HG03520 (cell line): Measurements from ENCODE around the gene SETD4.
A peak's percentile ranks its signal among the peaks of the same experiment; 100 is the strongest.
"Not testable (repeated sequence)": the region's sequence is repeated elsewhere in the genome, so short reads cannot be mapped to it uniquely, and the experiment has no call there.

Experiments used
- ATAC-seq: cut with Tn5 transposase; IDR thresholded peaks from one replicate; pipeline ENCODE4 v1.9.1; 2021; ENCODE audit warnings: mild to moderate bottlenecking, moderate library complexity; ENCODE audit not compliant: unreplicated experiment

The SETD4 gene

GRCh38 chr21:36060159-36060921 is at the start of gene SETD4:
Gene SETD4, minus strand, starts transcription at chr21:36060526. Its CDS starts 1,638 bp downstream, at chr21:36058888.
- peak; percentile 83 for ATAC-seq

DNA sequence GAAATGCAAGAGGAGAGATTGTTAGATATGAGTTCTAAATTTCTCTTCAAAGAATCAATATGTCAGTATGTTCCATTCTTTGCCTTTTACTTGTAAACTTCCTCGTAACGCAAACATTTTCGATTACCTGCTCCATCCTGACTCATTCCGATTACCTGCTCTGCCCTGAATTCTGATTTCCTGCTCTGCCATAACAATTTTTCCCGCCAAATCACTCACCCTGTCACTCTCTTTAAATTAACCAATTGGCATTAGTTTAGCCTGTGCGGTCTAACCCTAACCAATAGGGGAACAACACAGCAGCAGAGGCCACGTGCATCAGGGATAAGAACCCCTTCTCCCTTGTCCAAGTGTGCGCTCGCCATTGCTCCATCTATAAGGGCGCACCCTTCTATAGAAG is 49.5 kb upstream of the SETD4 start:
- ATAC-seq, result no peak

- no peak for ATAC-seq
These were observed 45.1 kb upstream of the SETD4 start for GRCh38 chr21:36105327-36105842.

DNA sequence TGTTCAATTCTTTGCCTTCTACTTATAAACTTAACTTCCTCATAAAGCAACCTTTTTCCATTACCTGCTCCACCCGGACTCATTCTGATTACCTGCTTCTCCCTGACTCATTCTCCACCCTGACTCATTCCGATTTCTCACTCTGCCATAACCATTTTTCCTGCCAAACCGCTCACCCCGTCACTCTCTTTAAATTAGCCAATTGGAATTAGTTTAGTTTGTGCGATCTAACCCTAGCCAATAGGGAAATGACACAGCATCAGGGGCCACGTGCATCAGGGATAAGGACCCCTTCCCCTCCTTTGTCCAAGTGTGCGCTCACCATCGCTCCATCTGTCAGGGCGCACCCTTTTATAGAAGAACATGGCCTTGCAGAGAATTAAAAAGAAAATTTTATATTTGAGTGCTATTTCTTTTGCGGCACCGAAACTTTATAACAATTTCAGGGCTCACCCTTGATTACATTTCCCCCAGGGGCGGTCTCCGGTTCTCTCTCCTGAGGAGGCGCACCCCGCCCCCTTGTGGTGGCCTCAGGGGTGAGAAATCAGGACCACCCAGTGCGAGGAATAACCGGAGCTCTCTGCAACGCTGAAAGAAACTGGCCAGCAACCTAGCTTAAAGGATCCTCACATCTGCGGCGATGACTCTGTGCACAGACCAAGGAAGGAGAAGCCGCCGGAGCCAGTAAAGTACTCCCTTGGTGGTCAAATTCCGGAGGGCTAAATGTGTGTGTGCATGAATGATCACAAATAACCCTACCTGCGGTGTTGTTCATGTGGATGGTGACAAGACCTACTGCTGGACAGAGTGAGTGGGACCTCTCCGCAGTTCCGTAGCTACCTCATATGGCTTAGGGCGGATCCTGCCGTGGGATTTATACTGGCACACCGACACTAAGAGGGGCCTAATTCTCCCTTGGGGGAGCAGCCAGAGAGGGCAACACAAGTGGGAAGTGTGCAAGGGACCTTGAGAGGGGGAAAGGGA is 44.3 kb upstream of the SETD4 start:
- ATAC-seq, result no peak

DNA sequence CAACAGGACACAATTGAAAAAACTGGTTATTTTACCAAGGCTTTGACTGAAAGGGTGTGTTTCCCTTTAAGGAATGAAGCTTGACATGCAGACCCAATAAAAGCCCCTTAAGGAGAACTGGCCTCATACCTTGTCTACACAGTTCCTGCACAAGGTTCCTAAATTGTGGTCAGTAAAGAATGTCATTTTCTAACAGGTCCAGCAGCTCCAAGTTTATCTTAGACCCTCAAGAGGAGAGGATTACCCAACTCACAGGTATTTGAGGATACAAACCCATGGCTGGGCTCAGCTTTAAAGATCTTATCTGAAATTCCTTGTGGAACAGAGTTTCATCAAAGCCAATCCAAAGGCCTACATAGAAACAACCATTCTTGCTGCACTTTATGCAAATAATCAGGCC is 43.1 kb upstream of the SETD4 start:
- no peak for ATAC-seq

DNA sequence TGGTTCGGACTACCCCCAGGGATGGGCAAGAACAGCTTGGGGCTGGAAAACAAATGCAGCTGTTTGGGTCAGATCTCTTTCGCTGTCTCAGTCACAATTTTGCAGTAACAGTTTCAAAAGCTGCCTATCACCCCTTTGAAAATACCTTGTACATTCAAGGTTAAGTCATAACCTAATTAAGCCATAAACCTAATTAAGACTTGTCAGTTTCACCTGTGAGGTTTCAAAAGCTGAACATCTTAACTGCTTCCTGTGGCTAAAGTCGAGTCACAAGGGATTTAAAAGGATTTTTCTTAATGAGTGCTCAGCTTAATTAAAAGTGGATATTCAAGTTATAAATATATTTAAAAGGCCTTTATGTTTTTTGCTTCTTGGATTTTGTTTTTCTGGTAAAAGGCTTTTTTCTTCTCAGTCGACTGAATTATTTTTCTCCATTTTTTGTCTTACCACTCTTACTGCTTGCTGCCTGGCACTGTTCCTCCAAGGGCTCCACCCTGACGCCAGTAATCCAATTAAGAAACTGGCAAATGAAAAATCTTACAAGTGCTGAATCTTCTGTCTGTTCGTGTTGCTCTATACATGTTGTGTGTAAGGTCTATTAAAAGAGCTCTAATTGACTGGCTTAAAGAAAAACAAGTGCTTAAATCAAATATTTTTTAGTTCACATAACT is 40.8 kb upstream of the SETD4 start:
- no peak for ATAC-seq

GRCh38 chr21:36099695-36100211 is 39.4 kb upstream of the SETD4 start:
- not testable (repeated sequence) for ATAC-seq

DNA sequence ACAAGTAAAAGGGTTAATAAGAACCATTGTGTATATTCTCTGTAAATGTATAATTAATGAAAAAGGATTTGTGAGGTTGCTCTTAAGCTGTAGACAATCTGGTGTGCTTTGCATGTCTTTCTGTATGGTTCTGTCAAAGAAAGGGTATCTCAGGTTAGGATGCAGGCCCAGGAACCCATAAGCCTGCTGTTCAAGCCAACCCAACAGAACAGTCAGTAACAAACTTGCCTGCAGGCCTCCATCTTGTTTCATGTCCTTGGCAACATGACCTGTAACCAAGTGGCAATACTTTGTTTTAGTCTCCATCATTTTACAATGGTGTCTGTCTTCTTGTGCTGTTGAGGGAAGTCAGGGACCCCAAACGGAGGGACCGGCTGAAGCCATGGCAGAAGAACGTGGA is 38.7 kb upstream of the SETD4 start:
- no peak for ATAC-seq

- ATAC-seq, result no peak
These were observed 37.8 kb upstream of the SETD4 start for GRCh38 chr21:36098182-36098532.

DNA sequence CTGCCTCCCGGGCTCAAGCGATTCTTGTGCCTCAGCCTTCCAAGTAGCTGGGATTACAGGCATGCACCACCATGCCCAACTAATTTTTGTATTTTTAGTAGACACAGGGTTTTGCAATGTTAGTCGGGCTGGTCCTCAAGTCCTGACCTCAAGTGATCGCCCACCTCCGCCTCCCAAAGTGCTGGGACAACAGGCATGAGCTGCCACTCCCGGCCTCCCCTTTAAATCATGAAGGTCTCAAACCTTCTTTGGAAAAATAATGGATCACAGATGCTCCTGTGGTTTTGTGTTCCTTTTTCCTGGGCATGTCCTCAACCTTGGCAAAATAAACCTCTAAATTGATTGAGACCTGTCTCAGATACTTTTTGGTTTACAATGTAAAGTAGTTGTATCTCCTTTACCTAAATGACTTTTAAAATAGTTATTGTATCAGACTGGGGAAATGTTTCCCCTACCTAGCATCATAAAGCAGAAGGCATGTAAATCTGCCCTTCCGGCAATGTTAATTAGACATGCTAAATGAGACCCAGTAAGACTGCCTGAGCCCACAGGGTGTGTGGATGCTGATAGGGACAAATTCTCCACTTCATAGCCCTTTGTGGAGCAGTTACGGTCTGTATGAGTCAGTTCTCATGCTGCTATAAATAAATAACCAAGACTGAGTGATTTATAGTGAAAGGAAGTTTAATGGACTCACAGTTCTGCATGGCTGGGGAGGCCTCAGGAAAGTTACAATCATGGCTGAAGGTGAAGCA is 37.3 kb upstream of the SETD4 start:
- no peak for ATAC-seq

DNA sequence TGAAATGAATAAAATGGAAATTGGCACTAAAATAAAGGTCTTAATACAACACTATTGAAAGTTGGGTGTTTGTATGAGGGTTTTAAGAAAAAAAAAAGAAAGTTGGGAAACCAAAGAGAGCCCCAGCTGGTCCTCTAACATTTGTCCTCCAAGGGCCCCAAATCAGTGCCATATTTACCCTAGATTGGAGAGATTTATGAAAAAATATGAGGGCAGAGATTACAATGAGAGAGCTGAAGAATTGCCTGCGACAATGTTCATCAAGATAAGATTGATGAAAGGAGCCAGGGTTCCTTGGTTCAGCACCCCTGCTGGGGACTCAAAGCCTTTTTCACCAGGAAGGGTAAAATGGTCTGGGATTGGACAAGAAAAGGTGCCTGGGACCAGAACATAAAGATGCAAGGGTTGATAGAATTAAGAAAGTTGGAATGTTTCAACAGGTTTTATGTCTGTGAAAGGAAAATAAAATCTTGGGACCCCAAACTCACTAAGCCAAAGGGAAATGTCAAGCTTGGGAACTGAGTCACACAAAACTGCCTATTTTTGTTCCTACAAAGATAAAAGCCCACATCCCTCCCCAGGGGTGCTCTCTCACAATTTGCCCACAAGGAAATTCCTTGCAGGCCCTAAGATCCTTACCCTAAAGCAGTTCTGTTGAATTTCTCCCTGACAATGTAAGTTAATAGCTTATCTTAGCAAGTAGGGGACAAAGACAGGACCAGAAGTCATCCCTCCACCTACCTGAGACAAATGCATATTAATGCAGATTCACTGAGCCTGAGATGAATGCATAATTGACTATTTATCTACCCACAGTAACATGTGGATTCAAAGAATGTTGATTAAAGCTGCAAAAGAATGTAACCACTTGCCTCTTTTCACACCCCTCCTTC is 36.3 kb upstream of the SETD4 start:
- ATAC-seq, result no peak

- no peak for ATAC-seq
These were observed 33.2 kb upstream of the SETD4 start for GRCh38 chr21:36093512-36093911.

GRCh38 chr21:36092681-36093080 is 32.4 kb upstream of the SETD4 start:
- ATAC-seq, result no peak

GRCh38 chr21:36089946-36090345 is 29.6 kb upstream of the SETD4 start:
- no peak for ATAC-seq

GRCh38 chr21:36087362-36088138 is 27.2 kb upstream of the SETD4 start:
- ATAC-seq, result no peak

DNA sequence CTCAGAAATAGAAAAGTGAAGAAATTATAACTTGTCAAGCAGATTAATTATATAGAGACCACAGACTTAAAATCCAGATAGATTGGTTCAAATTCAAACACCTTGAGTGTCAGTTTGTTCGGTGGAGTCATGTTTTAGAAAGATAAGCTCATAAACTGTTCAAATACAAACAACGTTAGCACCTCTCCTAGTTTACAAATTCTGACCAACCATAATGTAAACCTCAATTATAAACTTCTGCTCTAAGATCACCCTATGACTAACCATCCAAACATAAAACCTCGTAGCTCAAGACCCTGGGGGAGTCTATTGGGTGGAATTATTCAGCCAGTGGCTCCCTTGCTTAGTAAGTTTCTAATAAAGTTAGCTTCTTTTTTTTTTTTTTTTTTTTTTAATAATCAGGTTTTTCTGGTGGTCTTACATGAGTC is 21.9 kb upstream of the SETD4 start:
- no peak for ATAC-seq

DNA sequence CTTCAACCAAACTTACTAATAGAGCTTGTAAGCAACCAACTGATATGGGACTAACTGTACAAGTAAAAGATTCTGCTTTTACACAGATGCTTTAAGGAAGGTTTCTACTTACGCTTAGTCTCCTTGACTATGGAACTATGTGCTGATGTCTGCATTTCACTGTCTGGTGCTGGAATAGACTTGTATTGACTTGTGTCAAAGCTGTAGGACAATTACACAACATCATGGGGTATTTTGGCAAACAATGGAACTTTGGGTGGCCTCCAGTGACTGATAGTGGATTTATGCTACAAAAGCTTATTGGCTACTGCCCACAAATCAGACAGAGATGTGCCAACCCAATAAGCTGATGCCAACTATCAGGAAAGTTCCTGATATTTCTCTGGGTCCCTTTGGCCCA is 20.1 kb upstream of the SETD4 start:
- ATAC-seq, result no peak

DNA sequence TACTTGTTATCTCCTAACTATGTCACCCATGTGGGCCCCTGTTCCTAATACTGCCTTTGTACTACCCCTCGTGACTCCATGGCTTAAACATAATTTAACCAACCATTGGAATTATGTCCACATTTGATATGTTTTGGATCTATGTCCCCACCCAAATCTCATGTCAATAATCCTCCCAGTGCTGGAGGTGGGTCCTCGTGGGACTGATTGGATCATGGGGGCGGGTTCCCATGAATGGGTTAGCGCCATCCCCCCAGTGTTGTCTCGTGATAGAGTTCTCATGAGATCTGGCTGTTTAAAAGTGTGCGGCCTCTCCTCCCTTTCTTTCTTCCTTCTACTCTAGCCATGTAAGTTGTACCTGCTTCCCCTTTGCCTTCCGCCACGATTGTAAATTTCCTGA is 19.3 kb upstream of the SETD4 start:
- no peak for ATAC-seq
